DND-41 (cell line): ENCODE measurements around the gene MLANA.

ENCODE experiments used
- ATAC-seq: fragments of 200-7000 bp; cut with Tn5 transposase; 3 replicates; pipeline ENCODE4 v1.9.1; 2021; ENCODE audit warnings: low read depth; ENCODE audit not compliant: insufficient read depth
- DNase-seq: peaks from one replicate; pipeline ENCODE4 v3.0.0-alpha.2; 2020
- H2AFZ ChIP-seq: 2 replicates; pipeline ENCODE4 v1.6.0; 2012; ENCODE audit warnings: low read depth, low read length
- H3K27ac ChIP-seq: 2 replicates; pipeline ENCODE4 v1.5.1; 2012; ENCODE audit warnings: low read length, inconsistent platforms
- H3K27me3 ChIP-seq: fragments of 200-600 bp; sonication (generic); 2 replicates; pipeline ENCODE4 v1.6.0; 2012; ENCODE audit warnings: low read length, mild to moderate bottlenecking, inconsistent platforms; ENCODE audit not compliant: insufficient read depth, poor library complexity
- H3K36me3 ChIP-seq: 2 replicates; pipeline ENCODE4 v1.5.1; 2012; ENCODE audit warnings: low read length, inconsistent platforms; ENCODE audit not compliant: insufficient read depth
- H3K4me1 ChIP-seq: 2 replicates; pipeline ENCODE4 v1.5.1; 2012; ENCODE audit warnings: mild to moderate bottlenecking, low read length; ENCODE audit not compliant: insufficient read depth
- H3K4me2 ChIP-seq: 2 replicates; pipeline ENCODE4 v1.6.0; 2012; ENCODE audit warnings: mild to moderate bottlenecking, moderate library complexity, low read length, inconsistent platforms; ENCODE audit not compliant: insufficient read depth
- H3K4me3 ChIP-seq, 2 experiments: fragments of 200-600 bp in 1 of 2; shearing (Covaris generic) in 1 of 2; 2 replicates each; pipeline ENCODE4 v1.5.1; 2012 to 2016; ENCODE audit warnings: inconsistent platforms in 2 of 2, low read length in 2 of 2, mild to moderate bottlenecking in 2 of 2, low read depth in 1 of 2, moderate library complexity in 1 of 2
- H3K79me2 ChIP-seq: 2 replicates; pipeline ENCODE4 v1.6.0; 2012; ENCODE audit warnings: low read length, inconsistent platforms; ENCODE audit not compliant: insufficient read depth
- H3K9ac ChIP-seq: 2 replicates; pipeline ENCODE4 v1.6.0; 2012; ENCODE audit warnings: low read depth, mild to moderate bottlenecking, inconsistent platforms, low read length, moderate library complexity
- H3K9me3 ChIP-seq: 2 replicates; pipeline ENCODE4 v1.5.1; 2012; ENCODE audit warnings: low read length, moderate library complexity, mild to moderate bottlenecking, inconsistent platforms; ENCODE audit not compliant: insufficient read depth, severe bottlenecking
- H4K20me1 ChIP-seq: 2 replicates; pipeline ENCODE4 v1.6.0; 2012; ENCODE audit warnings: low read length; ENCODE audit not compliant: insufficient read depth
- EZH2 ChIP-seq: IDR thresholded peaks from 3 replicates; pipeline ENCODE4 v1.6.1; 2012; ENCODE audit warnings: borderline replicate concordance, low read depth, mild to moderate bottlenecking, moderate library complexity, low read length, inconsistent platforms; ENCODE audit not compliant: severe bottlenecking
- TF ChIP-seq, protein P1 (sequence below): IDR thresholded peaks from 2 replicates; pipeline ENCODE4 v1.5.1; 2012; ENCODE audit warnings: borderline replicate concordance, low read length, moderate library complexity, mild to moderate bottlenecking; ENCODE audit not compliant: poor library complexity, severe bottlenecking; ENCODE audit errors: extremely low read depth

MLANA gene

DNA sequence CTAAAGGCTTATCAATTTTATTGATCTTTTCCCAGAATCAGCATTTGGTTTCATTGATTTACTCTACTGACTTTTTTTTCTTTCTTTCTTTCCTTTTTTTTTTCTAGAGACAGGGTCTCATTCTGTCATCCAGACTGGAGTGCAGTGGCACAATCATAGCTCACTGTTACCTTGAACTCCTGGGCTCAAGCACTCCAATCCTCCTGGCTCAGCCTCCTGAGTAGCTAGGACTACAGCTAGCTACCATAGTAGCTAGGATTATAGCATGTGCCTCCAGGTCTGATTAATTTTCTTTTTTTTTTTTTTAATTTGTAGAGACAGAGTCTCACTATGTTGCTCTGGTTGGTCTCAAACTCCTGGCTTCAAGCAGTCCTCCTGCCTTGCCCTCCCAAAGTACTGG lies 11.7 kb downstream of the MLANA start:
- Histone ChIP-seq H3K27ac (no peak overlapping the region), H4K20me1 (no peaks in the 10 kb centered on the region), H2AFZ (no peak overlapping the region), H3K4me2 (no peak overlapping the region), H3K9me3 (no peaks in the 10 kb centered on the region), H3K4me1 (no peaks in the 10 kb centered on the region), H3K27me3 (no peaks in the 10 kb centered on the region), H3K79me2 (no peaks in the 10 kb centered on the region), H3K4me3 (no peak overlapping the region), H3K9ac (no peak overlapping the region), H3K36me3 (no peaks in the 10 kb centered on the region)
- no peak for ATAC-seq
- DNase-seq: no peak
- TF ChIP-seq, protein P1, sequence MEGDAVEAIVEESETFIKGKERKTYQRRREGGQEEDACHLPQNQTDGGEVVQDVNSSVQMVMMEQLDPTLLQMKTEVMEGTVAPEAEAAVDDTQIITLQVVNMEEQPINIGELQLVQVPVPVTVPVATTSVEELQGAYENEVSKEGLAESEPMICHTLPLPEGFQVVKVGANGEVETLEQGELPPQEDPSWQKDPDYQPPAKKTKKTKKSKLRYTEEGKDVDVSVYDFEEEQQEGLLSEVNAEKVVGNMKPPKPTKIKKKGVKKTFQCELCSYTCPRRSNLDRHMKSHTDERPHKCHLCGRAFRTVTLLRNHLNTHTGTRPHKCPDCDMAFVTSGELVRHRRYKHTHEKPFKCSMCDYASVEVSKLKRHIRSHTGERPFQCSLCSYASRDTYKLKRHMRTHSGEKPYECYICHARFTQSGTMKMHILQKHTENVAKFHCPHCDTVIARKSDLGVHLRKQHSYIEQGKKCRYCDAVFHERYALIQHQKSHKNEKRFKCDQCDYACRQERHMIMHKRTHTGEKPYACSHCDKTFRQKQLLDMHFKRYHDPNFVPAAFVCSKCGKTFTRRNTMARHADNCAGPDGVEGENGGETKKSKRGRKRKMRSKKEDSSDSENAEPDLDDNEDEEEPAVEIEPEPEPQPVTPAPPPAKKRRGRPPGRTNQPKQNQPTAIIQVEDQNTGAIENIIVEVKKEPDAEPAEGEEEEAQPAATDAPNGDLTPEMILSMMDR: no peak

DNA sequence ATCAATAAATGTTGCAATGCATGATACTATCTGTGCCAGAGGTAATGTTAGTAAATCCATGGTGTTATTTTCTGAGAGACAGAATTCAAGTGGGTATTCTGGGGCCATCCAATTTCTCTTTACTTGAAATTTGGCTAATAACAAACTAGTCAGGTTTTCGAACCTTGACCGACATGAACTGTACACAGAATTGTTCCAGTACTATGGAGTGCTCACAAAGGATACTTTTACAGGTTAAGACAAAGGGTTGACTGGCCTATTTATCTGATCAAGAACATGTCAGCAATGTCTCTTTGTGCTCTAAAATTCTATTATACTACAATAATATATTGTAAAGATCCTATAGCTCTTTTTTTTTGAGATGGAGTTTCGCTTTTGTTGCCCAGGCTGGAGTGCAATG lies 18.2 kb downstream of the MLANA start:
- ATAC-seq: no peak
- Histone ChIP-seq H2AFZ (no peak overlapping the region), H3K27me3 (no peaks in the 10 kb centered on the region), H3K4me2 (no peak overlapping the region), H3K36me3 (no peaks in the 10 kb centered on the region), H3K9me3 (no peaks in the 10 kb centered on the region), H3K79me2 (no peaks in the 10 kb centered on the region), H3K4me1 (no peaks in the 10 kb centered on the region), H3K27ac (no peak overlapping the region), H4K20me1 (no peaks in the 10 kb centered on the region), H3K9ac (no peak overlapping the region), H3K4me3 (no peak overlapping the region)
- TF ChIP-seq, protein P1: no peak
- TF ChIP-seq EZH2: no peak
- DNase-seq: no peak

DNA sequence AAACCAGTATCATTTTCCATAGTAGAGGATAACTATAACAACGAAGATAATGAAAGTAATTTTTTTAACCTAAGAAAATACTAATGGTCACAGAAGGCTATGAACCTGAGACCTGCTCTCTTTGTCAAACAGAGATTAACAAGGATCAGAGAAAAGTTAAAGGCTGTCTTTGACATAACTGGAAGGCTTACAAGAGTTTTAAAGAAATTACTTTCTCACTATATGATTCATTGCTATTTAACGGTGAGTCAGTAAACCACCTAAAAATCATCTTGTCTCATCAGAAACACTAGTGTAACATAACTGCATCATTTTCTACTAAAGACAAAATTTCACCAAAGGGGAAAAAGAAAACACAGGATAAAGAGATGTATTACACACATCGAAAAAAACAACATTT lies 19.3 kb downstream of the MLANA start:
- no peaks in the 10 kb centered on the region for H3K9me3 ChIP-seq
- H4K20me1 ChIP-seq: no peaks in the 10 kb centered on the region
- H2AFZ ChIP-seq: no peak overlapping the region
- no peaks in the 10 kb centered on the region for H3K79me2 ChIP-seq
- TF ChIP-seq EZH2: no peak
- TF ChIP-seq, protein P1: no peak
- H3K4me3 ChIP-seq: no peak overlapping the region
- H3K27me3 ChIP-seq: no peaks in the 10 kb centered on the region
- no peaks in the 10 kb centered on the region for H3K36me3 ChIP-seq
- H3K27ac ChIP-seq: no peak overlapping the region
- no peak for ATAC-seq
- no peak for DNase-seq
- H3K4me1 ChIP-seq: no peaks in the 10 kb centered on the region
- H3K4me2 ChIP-seq: no peak overlapping the region
- H3K9ac ChIP-seq: no peak overlapping the region

DNA sequence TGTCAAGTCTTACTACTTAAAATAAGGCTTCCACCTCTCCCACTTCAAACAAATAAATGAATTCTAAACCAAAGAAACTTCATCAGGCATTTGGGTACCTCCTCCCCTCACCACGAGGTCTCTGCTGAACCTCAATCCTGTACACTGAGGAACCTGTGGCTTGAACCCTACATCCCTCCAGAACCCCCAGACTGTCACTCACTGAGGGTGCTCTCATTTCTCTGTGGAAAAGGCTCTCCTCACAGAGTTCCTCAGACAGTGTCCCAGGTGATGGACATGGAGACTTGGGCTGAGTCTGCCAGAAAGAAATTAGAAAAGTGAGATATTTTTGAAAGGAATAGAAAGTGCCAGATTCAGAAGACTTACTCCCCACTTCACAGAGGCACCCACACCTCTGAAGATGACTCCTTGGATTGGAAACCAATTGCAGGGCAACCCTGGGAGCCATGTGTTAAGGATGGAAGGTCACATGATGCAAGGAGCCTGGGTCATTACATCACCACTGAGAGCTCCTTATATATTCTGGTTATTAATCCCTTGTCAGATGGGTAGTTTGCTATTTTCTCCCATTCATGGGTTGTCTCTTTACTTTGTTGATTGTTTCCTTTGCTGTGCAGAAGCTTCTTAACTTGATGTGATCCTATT lies 19.8 kb downstream of the MLANA start:
- no peak overlapping the region for H3K9ac ChIP-seq
- H3K27me3 ChIP-seq: no peaks in the 10 kb centered on the region
- no peak overlapping the region for H3K4me3 ChIP-seq
- no peak overlapping the region for H3K4me2 ChIP-seq
- no peak for DNase-seq
- H2AFZ ChIP-seq: no peak overlapping the region
- no peak for ATAC-seq
- no peak overlapping the region for H3K27ac ChIP-seq
- no peaks in the 10 kb centered on the region for H3K79me2 ChIP-seq
- H3K36me3 ChIP-seq: no peaks in the 10 kb centered on the region
- TF ChIP-seq, protein P1: no peak
- TF ChIP-seq EZH2: no peak
- no peaks in the 10 kb centered on the region for H3K9me3 ChIP-seq
- H3K4me1 ChIP-seq: no peaks in the 10 kb centered on the region
- H4K20me1 ChIP-seq: no peaks in the 10 kb centered on the region
